CD4-positive, alpha-beta T cell (primary cell): ENCODE data around the gene MSI2. TPM values are rescaled to one million over a fixed set of nuclear protein-coding genes. Genes with fewer than 3 reads are reported as not detected.

ENCODE experiments used
- ATAC-seq: fragments of 200-7000 bp; cut with Tn5 transposase; one replicate; pipeline ENCODE4 v1.10.0; 2022; ENCODE audit warnings: mild to moderate bottlenecking; ENCODE audit not compliant: poor library complexity
- CTCF ChIA-PET: fragments of 350-600 bp; sonication (Branson Sonifier 250); formaldehyde crosslinking; loops from one replicate; lab custom pipeline; 2021; ENCODE audit warnings: antibody characterized with exemption, inconsistent platforms; lab: Charles Lee
- POLR2A ChIA-PET: fragments of 350-600 bp; sonication (Branson Sonifier 250); formaldehyde crosslinking; loops from one replicate; lab custom pipeline; 2021; ENCODE audit warnings: antibody characterized with exemption, inconsistent platforms; lab: Charles Lee
- DNase-seq, 14 experiments: peaks; one replicate each; pipeline ENCODE4 v3.0.0-alpha.2; 2013 to 2020; ENCODE audit warnings: mixed read lengths in 2 of 14
- H3K27ac ChIP-seq, 2 donors: one replicate each; pipeline versions ENCODE4 v1.5.1 to v1.7.0; 2013; ENCODE audit warnings: low read length in 2 of 2, low read depth in 1 of 2, mild to moderate bottlenecking in 1 of 2
- H3K27me3 ChIP-seq, 2 experiments: 1 replicate in 1 of 2; 2 replicates in 1 of 2; pipeline versions ENCODE4 v1.6.1 to v1.7.0; 2013; ENCODE audit warnings: low read length in 2 of 2, control low read depth in 1 of 2, mild to moderate bottlenecking in 1 of 2, moderate library complexity in 1 of 2; ENCODE audit not compliant: insufficient read depth in 2 of 2, control insufficient read depth in 1 of 2
- H3K36me3 ChIP-seq: one replicate; pipeline ENCODE4 v1.6.1; 2013; ENCODE audit warnings: low read length, control low read depth; ENCODE audit not compliant: insufficient read depth
- H3K4me1 ChIP-seq: one replicate; pipeline ENCODE4 v1.6.1; 2013; ENCODE audit warnings: low read length, control low read depth; ENCODE audit not compliant: insufficient read depth
- H3K4me3 ChIP-seq: one replicate; pipeline ENCODE4 v1.5.1; 2013; ENCODE audit warnings: mild to moderate bottlenecking, low read length, moderate library complexity
- H3K9me3 ChIP-seq, 2 experiments: 1 replicate in 1 of 2; 2 replicates in 1 of 2; pipeline versions ENCODE4 v1.6.1 to v1.7.0; 2013; ENCODE audit warnings: low read length in 2 of 2, mild to moderate bottlenecking in 2 of 2, control low read depth in 1 of 2, moderate library complexity in 1 of 2; ENCODE audit not compliant: control insufficient read depth in 1 of 2, insufficient read depth in 1 of 2
- H3K27ac Mint-ChIP-seq: one replicate; pipeline ENCODE4 v1.8.0; 2020; ENCODE audit warnings: mixed read lengths
- H3K27me3 Mint-ChIP-seq: one replicate; pipeline ENCODE4 v1.8.0; 2021; ENCODE audit warnings: mixed read lengths
- H3K36me3 Mint-ChIP-seq: one replicate; pipeline ENCODE4 v1.8.0; 2021; ENCODE audit warnings: low read depth, mixed read lengths
- H3K4me1 Mint-ChIP-seq: one replicate; pipeline ENCODE4 v1.8.0; 2021; ENCODE audit warnings: low read depth, mixed read lengths
- H3K4me3 Mint-ChIP-seq: one replicate; pipeline ENCODE4 v1.8.0; 2020; ENCODE audit warnings: mild to moderate bottlenecking, mixed read lengths
- H3K9me3 Mint-ChIP-seq: one replicate; pipeline ENCODE4 v1.8.0; 2020; ENCODE audit warnings: mixed read lengths
- intact Hi-C, 2 experiments: fragments of 100-400 bp; cut with DNase I in 1 of 2; cut with micrococcal nuclease in 1 of 2; formaldehyde crosslinking; loops; one replicate each; pipeline versions ENCODE4 v1.15.1 to v1.9.0; 2023 to 2025; cut with DNase I, micrococcal nuclease
- total RNA-seq, 174 experiments: library from RNA in 2 of 174; stranded (reverse) in 2 of 174; gene quantifications; one replicate each; pipeline ENCODE4 v1.2.3 and lab custom pipeline; 2021 to 2026
- TF ChIP-seq, protein P1 (sequence below): fragments of 200-600 bp; IDR thresholded peaks from one replicate; pipeline ENCODE4 v1.8.0; 2022; ENCODE audit warnings: antibody characterized with exemption, mild to moderate bottlenecking

MSI2 gene
- total RNA-seq, 2 experiments from 2014 or later: 129 to 132 TPM

DNA sequence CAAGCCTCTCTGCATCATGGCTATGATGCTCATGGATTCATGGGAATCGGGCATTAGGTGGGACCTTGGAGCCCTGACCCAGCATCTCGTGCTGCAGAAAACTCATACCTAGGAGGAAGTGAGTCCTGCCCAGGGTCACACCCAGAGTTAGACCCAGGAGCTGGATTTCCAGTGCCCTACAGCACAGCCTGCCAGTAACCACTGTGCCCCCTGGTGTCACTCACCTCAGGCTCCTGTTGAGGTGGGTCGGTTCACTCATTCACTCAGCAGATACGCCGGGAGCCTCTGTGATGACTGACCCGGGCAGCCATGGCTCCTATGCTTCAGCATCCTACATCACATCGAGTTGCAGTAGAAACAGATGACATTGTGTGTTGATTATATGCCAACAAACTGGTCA lies 143.4 kb downstream of the MSI2 start:
- H3K4me1 Mint-ChIP-seq: peaks cover 41% of the 10 kb centered on the region
- TF ChIP-seq, protein P1, sequence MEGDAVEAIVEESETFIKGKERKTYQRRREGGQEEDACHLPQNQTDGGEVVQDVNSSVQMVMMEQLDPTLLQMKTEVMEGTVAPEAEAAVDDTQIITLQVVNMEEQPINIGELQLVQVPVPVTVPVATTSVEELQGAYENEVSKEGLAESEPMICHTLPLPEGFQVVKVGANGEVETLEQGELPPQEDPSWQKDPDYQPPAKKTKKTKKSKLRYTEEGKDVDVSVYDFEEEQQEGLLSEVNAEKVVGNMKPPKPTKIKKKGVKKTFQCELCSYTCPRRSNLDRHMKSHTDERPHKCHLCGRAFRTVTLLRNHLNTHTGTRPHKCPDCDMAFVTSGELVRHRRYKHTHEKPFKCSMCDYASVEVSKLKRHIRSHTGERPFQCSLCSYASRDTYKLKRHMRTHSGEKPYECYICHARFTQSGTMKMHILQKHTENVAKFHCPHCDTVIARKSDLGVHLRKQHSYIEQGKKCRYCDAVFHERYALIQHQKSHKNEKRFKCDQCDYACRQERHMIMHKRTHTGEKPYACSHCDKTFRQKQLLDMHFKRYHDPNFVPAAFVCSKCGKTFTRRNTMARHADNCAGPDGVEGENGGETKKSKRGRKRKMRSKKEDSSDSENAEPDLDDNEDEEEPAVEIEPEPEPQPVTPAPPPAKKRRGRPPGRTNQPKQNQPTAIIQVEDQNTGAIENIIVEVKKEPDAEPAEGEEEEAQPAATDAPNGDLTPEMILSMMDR: no peak
- no peaks in the 10 kb centered on the region for H3K27me3 Mint-ChIP-seq
- ATAC-seq (no peak), DNase-seq (no peak)
- H3K36me3 Mint-ChIP-seq: peaks cover 59% of the 10 kb centered on the region
- no peak overlapping the region for H3K27ac Mint-ChIP-seq
- Histone ChIP-seq H3K36me3 (peaks cover 27% of the 10 kb centered on the region), H3K4me3 (no peak overlapping the region), H3K27ac (no peak overlapping the region), H3K9me3 (no peaks in the 10 kb centered on the region), H3K4me1 (no peaks in the 10 kb centered on the region), H3K27me3 (no peaks in the 10 kb centered on the region)
- ChIA-PET POLR2A (no interaction called here), CTCF (interaction anchor here (1.4 to 2.9 kb wide), 2 partner anchors 9 to 157 kb away, joined by 3 to 9 read pairs; no protein-coding TSS in a partner anchor)
- intact Hi-C loops: loop anchor here in 1 of 2 experiments (5.0 kb wide), 1 partner anchor 157 kb away; no protein-coding TSS in a partner anchor
- H3K4me3 Mint-ChIP-seq: no peak overlapping the region
- H3K9me3 Mint-ChIP-seq: no peaks in the 10 kb centered on the region

DNA sequence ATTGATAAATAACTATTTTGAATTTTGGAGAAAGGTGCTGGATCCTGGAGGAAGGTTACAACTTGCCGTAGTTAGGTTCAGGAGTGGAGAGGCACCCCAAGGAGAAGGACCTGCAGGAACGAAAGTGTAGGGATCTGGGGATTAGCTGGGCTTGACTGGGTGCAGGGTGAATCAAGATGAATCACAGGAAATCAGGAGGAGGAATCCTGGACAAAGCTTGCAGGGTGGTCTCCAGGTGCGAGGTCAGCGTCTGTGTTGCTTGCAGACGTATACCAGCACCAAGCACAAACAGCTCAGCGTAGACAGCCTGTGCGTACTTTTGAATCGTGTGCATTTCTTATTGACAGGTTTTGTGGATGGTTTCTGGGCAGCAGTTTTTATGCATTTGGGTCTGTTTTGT lies 144.3 kb downstream of the MSI2 start:
- no peak overlapping the region for H3K27ac ChIP-seq
- no peaks in the 10 kb centered on the region for H3K9me3 ChIP-seq
- no peak overlapping the region for H3K4me3 Mint-ChIP-seq
- no peaks in the 10 kb centered on the region for H3K27me3 ChIP-seq
- H3K27me3 Mint-ChIP-seq: no peaks in the 10 kb centered on the region
- H3K4me1 ChIP-seq: peaks cover 2% of the 10 kb centered on the region
- DNase-seq (no peak), ATAC-seq (no peak)
- H3K4me1 Mint-ChIP-seq: peaks cover 39% of the 10 kb centered on the region
- no peaks in the 10 kb centered on the region for H3K9me3 Mint-ChIP-seq
- POLR2A ChIA-PET: no interaction called here
- TF ChIP-seq, protein P1: no peak
- CTCF ChIA-PET: interaction anchor here (2.9 kb wide), 1 partner anchor 158 kb away, joined by 9 read pairs; no protein-coding TSS in a partner anchor
- H3K4me3 ChIP-seq: no peak overlapping the region
- H3K36me3 ChIP-seq: peaks cover 27% of the 10 kb centered on the region
- intact Hi-C loops: loop anchor here in 1 of 2 experiments (5.0 kb wide), 1 partner anchor 158 kb away; no protein-coding TSS in a partner anchor
- peaks cover 52% of the 10 kb centered on the region for H3K36me3 Mint-ChIP-seq
- no peak overlapping the region for H3K27ac Mint-ChIP-seq

DNA sequence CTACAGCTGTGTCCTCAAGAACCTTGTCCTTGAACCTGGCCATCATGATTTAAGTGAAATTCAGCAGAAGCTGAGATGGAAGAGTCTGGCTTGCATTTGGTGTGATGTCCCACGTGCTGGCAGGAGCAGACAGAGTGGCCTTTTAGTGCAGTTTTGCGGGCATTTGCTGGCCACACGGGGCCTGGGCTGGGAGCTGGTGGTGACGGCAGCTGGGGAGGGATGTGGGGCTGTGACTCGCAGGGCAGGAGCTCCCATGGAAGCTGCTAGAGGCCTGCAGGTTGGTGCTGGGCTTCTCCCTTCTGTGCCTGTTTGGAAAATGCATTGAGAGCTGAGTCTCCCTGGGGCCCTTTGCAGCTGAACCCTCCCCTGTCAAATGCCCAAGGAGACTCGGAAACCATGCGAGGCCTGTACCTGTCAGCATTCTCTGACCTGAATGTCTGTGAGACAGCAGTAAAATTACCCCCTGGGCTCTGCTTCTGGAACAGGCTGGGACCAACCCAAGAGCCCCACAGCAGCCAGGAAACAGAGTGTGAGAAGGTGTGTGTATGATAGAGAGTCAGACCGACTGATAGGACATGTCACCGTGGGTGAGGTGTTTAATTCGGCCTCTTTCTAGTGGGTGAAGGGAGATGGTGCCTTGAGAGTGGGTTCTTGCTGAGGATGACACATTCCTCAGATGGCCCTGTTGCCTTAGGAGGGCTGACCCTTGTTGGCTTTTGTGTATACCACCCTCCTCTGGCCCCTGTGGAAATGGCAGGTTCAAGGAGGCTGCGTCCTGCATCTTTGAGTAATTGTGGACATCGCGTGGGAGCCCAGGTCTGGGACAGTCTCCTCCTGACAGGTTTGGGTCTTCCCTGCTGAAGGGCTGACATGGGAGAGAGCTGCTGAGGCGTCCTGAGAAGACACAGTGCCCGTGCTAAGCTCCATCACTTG lies 145.5 kb downstream of the MSI2 start:
- no peaks in the 10 kb centered on the region for H3K27me3 Mint-ChIP-seq

More for the DNA sequence above, 145.5 kb downstream of the MSI2 start:
- Mint-ChIP-seq H3K27ac (no peak overlapping the region), H3K4me3 (no peak overlapping the region), H3K4me1 (peaks cover 45% of the 10 kb centered on the region), H3K36me3 (peaks cover 54% of the 10 kb centered on the region), H3K9me3 (no peaks in the 10 kb centered on the region)
- Histone ChIP-seq H3K9me3 (no peaks in the 10 kb centered on the region), H3K36me3 (peaks cover 27% of the 10 kb centered on the region), H3K4me1 (peaks cover 10% of the 10 kb centered on the region), H3K27me3 (no peaks in the 10 kb centered on the region), H3K4me3 (no peak overlapping the region), H3K27ac (no peak overlapping the region)
- CTCF ChIA-PET: interaction anchor here (2.9 kb wide), 1 partner anchor 159 kb away, joined by 9 read pairs; no protein-coding TSS in a partner anchor
- ATAC-seq (no peak), DNase-seq (no peak)
- intact Hi-C loops: loop anchor here in 1 of 2 experiments (5.0 kb wide), 1 partner anchor 160 kb away; no protein-coding TSS in a partner anchor
- POLR2A ChIA-PET: no interaction called here
- TF ChIP-seq, protein P1: no peak
